Cardiac fibroblast (primary cell): ENCODE results near the gene PALLD.
"Not testable (repeated sequence)": the region's sequence is repeated elsewhere in the genome, so short reads cannot be mapped to it uniquely, and the experiment has no call there.

Experiments
- DNase-seq, 2 donors: peaks; one replicate each; pipeline versions ENCODE4 v3.0.0 to v3.0.0-alpha.2; 2010; ENCODE audit warnings: low read depth in 2 of 2
- H3K4me3 ChIP-seq, 2 donors: replicated peaks in 1 of 2; 1 replicate in 1 of 2; 2 replicates in 1 of 2; pipeline ENCODE4 v1.5.1; 2011; ENCODE audit warnings: low read depth in 2 of 2, low read length in 2 of 2, mild to moderate bottlenecking in 2 of 2, moderate library complexity in 1 of 2
- CTCF ChIP-seq: IDR thresholded peaks from one replicate; pipeline ENCODE4 v1.5.1; 2011; ENCODE audit warnings: low read depth, mild to moderate bottlenecking, low read length, inconsistent platforms

PALLD gene

GRCh38 chr4:168723020-168723419 lies 226.2 kb downstream of the PALLD start:
- no peak overlapping the region for H3K4me3 ChIP-seq
- DNase-seq, result peak; percentile 66 to 83
- no peak for TF ChIP-seq CTCF

- TF ChIP-seq CTCF, result no peak
- H3K4me3 ChIP-seq, result no peak overlapping the region
- DNase-seq, result peak in 1 of 2 donors; percentile 34
Measured at GRCh38 chr4:168723569-168723968, 226.7 kb downstream of the PALLD start.

- H3K4me3 ChIP-seq, result no peak overlapping the region
- no peak for TF ChIP-seq CTCF
- DNase-seq, result no peak
Measured at GRCh38 chr4:168724243-168724642, 227.4 kb downstream of the PALLD start.

- no peak overlapping the region for H3K4me3 ChIP-seq
- DNase-seq, result peak; percentile 41 to 87
- no peak for TF ChIP-seq CTCF
Measured at GRCh38 chr4:168724686-168725411, 228.0 kb downstream of the PALLD start.

GRCh38 chr4:168725930-168726329 lies 229.1 kb downstream of the PALLD start:
- DNase-seq, result peak in 1 of 2 donors; percentile 11
- TF ChIP-seq CTCF, result no peak
- H3K4me3 ChIP-seq, result no peak overlapping the region

- DNase-seq, result peak in 1 of 2 donors; percentile 15
Measured at GRCh38 chr4:168727181-168727580, 230.3 kb downstream of the PALLD start.

GRCh38 chr4:168731006-168731636 lies 234.3 kb downstream of the PALLD start:
- peak; percentile 37 to 72 for DNase-seq
- no peak for TF ChIP-seq CTCF
- no peak overlapping the region for H3K4me3 ChIP-seq

More at GRCh38 chr4:168727181-168727580, 230.3 kb downstream of the PALLD start:
- not testable (repeated sequence) for H3K4me3 ChIP-seq
